ENCODE results near the gene SPTBN4. TPM values are rescaled to one million over a fixed set of nuclear protein-coding genes. Genes with fewer than 3 reads are reported as not detected.
"Not testable (repeated sequence)": the region's sequence is repeated elsewhere in the genome, so short reads cannot be mapped to it uniquely, and the experiment has no call there.

Gene SPTBN4
- total RNA-seq, 1 donor from 2014 or later: 161 TPM

DNA sequence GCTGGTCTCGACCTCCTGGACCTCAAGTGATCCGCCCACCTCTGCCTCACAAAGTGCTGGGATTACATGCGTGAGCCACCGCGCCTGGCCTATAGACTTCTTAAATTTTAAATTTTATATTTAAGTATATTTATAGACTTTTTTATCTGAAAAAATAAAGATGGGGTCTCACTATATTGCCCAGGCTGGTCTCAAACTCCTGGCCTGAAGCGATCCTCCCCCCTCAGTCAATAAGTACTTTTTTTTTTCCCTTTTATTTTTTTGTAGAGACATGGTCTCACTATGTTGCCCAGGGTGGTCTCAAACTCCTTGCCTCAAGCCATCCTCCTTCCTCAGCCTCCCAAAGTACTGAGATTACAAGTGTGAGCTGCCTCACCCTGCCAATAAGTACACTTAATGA is 42.9 kb upstream of the SPTBN4 start:
- TF ChIP-seq, protein P1, sequence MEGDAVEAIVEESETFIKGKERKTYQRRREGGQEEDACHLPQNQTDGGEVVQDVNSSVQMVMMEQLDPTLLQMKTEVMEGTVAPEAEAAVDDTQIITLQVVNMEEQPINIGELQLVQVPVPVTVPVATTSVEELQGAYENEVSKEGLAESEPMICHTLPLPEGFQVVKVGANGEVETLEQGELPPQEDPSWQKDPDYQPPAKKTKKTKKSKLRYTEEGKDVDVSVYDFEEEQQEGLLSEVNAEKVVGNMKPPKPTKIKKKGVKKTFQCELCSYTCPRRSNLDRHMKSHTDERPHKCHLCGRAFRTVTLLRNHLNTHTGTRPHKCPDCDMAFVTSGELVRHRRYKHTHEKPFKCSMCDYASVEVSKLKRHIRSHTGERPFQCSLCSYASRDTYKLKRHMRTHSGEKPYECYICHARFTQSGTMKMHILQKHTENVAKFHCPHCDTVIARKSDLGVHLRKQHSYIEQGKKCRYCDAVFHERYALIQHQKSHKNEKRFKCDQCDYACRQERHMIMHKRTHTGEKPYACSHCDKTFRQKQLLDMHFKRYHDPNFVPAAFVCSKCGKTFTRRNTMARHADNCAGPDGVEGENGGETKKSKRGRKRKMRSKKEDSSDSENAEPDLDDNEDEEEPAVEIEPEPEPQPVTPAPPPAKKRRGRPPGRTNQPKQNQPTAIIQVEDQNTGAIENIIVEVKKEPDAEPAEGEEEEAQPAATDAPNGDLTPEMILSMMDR (IDR thresholded peaks at IDR 0.05; ENCODE audit: partially characterized antibody, unreplicated experiment): no peak
- Mint-ChIP-seq H3K4me3 (ENCODE audit: unreplicated experiment) (no peak overlapping the region), H3K9me3 (ENCODE audit: unreplicated experiment) (peaks cover 8% of the 10 kb centered on the region), H3K36me3 (ENCODE audit: unreplicated experiment) (no peaks in the 10 kb centered on the region), H3K27me3 (ENCODE audit: unreplicated experiment) (peaks cover 10% of the 10 kb centered on the region), H3K27ac (ENCODE audit: unreplicated experiment) (no peak overlapping the region), H3K4me1 (ENCODE audit: low read depth, unreplicated experiment) (peaks cover 20% of the 10 kb centered on the region)
- DNase-seq: no peak

DNA sequence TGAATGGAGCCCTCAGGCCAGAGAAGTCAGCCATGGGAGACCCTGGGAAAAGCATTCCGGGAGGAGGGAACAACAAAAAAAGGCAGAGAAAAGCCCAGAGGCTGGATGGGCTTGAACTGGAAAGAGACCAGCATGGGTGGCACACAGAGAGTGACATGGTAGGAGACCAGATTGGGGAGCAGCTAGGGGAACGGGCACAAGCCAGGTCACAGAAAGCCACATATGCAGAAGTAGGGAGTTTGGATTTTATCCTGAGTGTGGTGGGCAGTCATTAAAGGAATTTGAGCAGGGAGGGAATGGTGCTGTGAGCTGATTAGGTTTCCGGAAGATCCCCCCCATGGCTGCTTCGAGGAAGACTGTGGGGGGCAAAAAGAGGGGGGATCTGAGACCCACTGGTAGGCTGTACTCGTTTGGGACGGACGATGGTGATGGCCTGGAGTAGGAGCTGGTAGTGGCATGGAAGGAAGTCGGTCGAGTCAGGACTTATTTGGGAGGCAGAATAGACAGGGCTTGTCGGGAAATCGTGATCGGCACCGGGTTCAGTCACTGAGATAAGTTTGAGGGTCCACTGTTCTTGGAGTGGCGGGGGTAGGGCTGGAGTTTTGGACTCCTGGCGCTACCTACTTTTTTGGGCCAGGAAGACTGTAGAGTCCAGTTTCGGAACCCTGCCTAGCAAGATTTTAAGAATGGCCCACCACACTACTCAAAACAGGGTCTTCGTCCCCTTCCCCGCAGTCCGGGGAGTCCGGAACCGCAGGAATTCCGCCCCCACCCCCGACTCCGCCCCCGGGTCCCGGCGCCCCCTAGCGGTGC is 42.0 kb upstream of the SPTBN4 start:
- TF ChIP-seq, protein P1 (IDR thresholded peaks at IDR 0.05; ENCODE audit: partially characterized antibody, unreplicated experiment): no peak
- Mint-ChIP-seq H3K27ac (ENCODE audit: unreplicated experiment) (peak overlapping the region; percentile 67), H3K9me3 (ENCODE audit: unreplicated experiment) (peaks cover 8% of the 10 kb centered on the region), H3K4me1 (ENCODE audit: low read depth, unreplicated experiment) (peaks cover 11% of the 10 kb centered on the region), H3K36me3 (ENCODE audit: unreplicated experiment) (no peaks in the 10 kb centered on the region), H3K4me3 (ENCODE audit: unreplicated experiment) (peak overlapping the region; percentile 89), H3K27me3 (ENCODE audit: unreplicated experiment) (peaks cover 8% of the 10 kb centered on the region)
- no peak for DNase-seq

- Mint-ChIP-seq H3K27ac (ENCODE audit: unreplicated experiment) (peak within 1 kb of the TSS; percentile 81), H3K4me3 (ENCODE audit: unreplicated experiment) (peak within 1 kb of the TSS; percentile 94), H3K27me3 (ENCODE audit: unreplicated experiment) (peaks cover 8% of the 10 kb centered on the region), H3K36me3 (ENCODE audit: unreplicated experiment) (no peaks in the 10 kb centered on the region), H3K9me3 (ENCODE audit: unreplicated experiment) (peaks cover 8% of the 10 kb centered on the region), H3K4me1 (ENCODE audit: low read depth, unreplicated experiment) (peaks cover 11% of the 10 kb centered on the region)
- DNase-seq: peak; percentile 100
- TF ChIP-seq, protein P1 (IDR thresholded peaks at IDR 0.05; ENCODE audit: partially characterized antibody, unreplicated experiment): peak; percentile 96
Measured at GRCh38 chr19:40425450-40426287, 41.1 kb upstream of the SPTBN4 start, which contains the start of gene SERTAD1. SERTAD1 (minus strand) TSS chr19:40425992; CDS start chr19:40423546, 2,446 bp downstream.

GRCh38 chr19:40428197-40428596 is 38.6 kb upstream of the SPTBN4 start:
- H3K27ac Mint-ChIP-seq (ENCODE audit: unreplicated experiment); H3K4me3 Mint-ChIP-seq (ENCODE audit: unreplicated experiment); H3K4me1 Mint-ChIP-seq (ENCODE audit: low read depth, unreplicated experiment); H3K27me3 Mint-ChIP-seq (ENCODE audit: unreplicated experiment); H3K9me3 Mint-ChIP-seq (ENCODE audit: unreplicated experiment); DNase-seq; H3K36me3 Mint-ChIP-seq (ENCODE audit: unreplicated experiment): not testable (repeated sequence)

DNA sequence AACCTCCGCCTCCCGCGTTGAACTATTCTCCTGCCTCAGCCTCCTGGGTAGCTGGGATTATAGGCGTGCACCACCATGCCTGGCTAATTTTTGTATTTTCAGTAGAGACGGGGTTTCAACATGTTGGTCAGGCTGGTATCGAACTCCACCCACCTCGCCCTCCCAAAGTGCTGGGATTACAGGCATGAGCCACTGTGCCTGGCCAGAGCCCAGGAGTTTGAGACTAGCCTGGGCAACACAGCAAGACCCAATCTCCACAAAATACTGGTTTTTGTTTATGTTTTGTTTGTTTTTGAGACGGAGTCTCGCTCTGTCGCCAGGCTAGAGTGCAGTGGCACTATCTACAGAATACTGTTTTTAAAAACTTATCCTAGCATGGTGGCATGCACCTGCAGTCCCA is 36.6 kb upstream of the SPTBN4 start:
- H3K4me3 Mint-ChIP-seq (ENCODE audit: unreplicated experiment); H3K27me3 Mint-ChIP-seq (ENCODE audit: unreplicated experiment); H3K36me3 Mint-ChIP-seq (ENCODE audit: unreplicated experiment); H3K27ac Mint-ChIP-seq (ENCODE audit: unreplicated experiment); H3K9me3 Mint-ChIP-seq (ENCODE audit: unreplicated experiment); DNase-seq; H3K4me1 Mint-ChIP-seq (ENCODE audit: low read depth, unreplicated experiment): not testable (repeated sequence)
